H1 (cell line): Measurements from ENCODE around the gene TMEM97. TPM values are rescaled to one million over a fixed set of nuclear protein-coding genes. Genes with fewer than 3 reads are reported as not detected.

Experiments used
- CTCF ChIA-PET: fragments of 300-600 bp; sonication (Branson Sonifier 250); formaldehyde crosslinking; loops from one replicate; lab custom pipeline; 2021; ENCODE audit not compliant: partially characterized antibody; lab: Charles Lee
- POLR2A ChIA-PET: fragments of 300-600 bp; sonication (Branson Sonifier 250); formaldehyde crosslinking; loops from one replicate; lab custom pipeline; 2021; ENCODE audit warnings: inconsistent platforms; ENCODE audit not compliant: partially characterized antibody; lab: Charles Lee
- DNase-seq, 2 experiments: peaks; one replicate each; pipeline versions ENCODE4 v3.0.0 to v3.0.0-alpha.2; 2010 to 2022; ENCODE audit warnings: low spot score in 2 of 2, low read depth in 1 of 2, mixed read lengths in 1 of 2
- FAIRE-seq: peaks from 2 replicates; lab custom pipeline; 2011; peaks lifted over from hg19 to GRCh38; lab: Jason Lieb, UNC
- H2AFZ ChIP-seq: 2 replicates; pipeline ENCODE4 v1.8.1; 2012; ENCODE audit warnings: low read length, inconsistent platforms
- H2AK5ac ChIP-seq: 2 replicates; pipeline ENCODE4 v1.6.1; 2013; ENCODE audit warnings: low read depth, low read length
- H2BK120ac ChIP-seq: replicated peaks from 2 replicates; pipeline ENCODE3; 2013; ENCODE audit warnings: low read depth, low read length, inconsistent platforms
- H2BK12ac ChIP-seq: 2 replicates; pipeline ENCODE4 v1.6.1; 2013; ENCODE audit warnings: low read depth, low read length
- H2BK15ac ChIP-seq: 2 replicates; pipeline ENCODE4 v1.6.1; 2013; ENCODE audit warnings: low read length
- H2BK20ac ChIP-seq: 2 replicates; pipeline ENCODE4 v1.6.1; 2013; ENCODE audit warnings: low read length
- H2BK5ac ChIP-seq: 2 replicates; pipeline ENCODE4 v1.6.1; 2013; ENCODE audit warnings: low read depth, low read length
- H3K14ac ChIP-seq: 2 replicates; pipeline ENCODE4 v1.6.1; 2013; ENCODE audit warnings: inconsistent platforms; ENCODE audit not compliant: insufficient read length
- H3K18ac ChIP-seq: 2 replicates; pipeline ENCODE4 v1.6.1; 2013; ENCODE audit warnings: low read length; ENCODE audit errors: extremely low read depth
- H3K23ac ChIP-seq: 2 replicates; pipeline ENCODE4 v1.6.1; 2013; ENCODE audit warnings: inconsistent platforms; ENCODE audit not compliant: insufficient read length
- H3K23me2 ChIP-seq: 2 replicates; pipeline ENCODE4 v1.6.1; 2013; ENCODE audit warnings: low read depth, low read length
- H3K27ac ChIP-seq: 2 replicates; pipeline ENCODE4 v1.6.1; 2011; ENCODE audit warnings: low read depth, low read length, inconsistent platforms
- H3K27me3 ChIP-seq, 4 experiments: replicated peaks in 1 of 4; 1 replicate in 1 of 4; 2 replicates in 3 of 4; pipeline versions ENCODE4 v1.6.1 to v1.8.1; 2011 to 2013; ENCODE audit warnings: low read length in 3 of 4, mild to moderate bottlenecking in 3 of 4, inconsistent platforms in 2 of 4, mixed read lengths in 2 of 4, moderate library complexity in 1 of 4; ENCODE audit not compliant: control insufficient read depth in 3 of 4, insufficient read depth in 3 of 4; ENCODE audit errors: extremely low read depth in 1 of 4
- H3K36me3 ChIP-seq, 4 experiments: 2 replicates each; pipeline versions ENCODE4 v1.6.1 to v1.8.1; 2011 to 2013; ENCODE audit warnings: mild to moderate bottlenecking in 4 of 4, low read length in 3 of 4, moderate library complexity in 2 of 4, control low read depth in 1 of 4, inconsistent platforms in 1 of 4; ENCODE audit not compliant: insufficient read depth in 4 of 4, control insufficient read depth in 2 of 4
- H3K4ac ChIP-seq: replicated peaks from 2 replicates; pipeline ENCODE3; 2013; ENCODE audit warnings: low read length, low read depth, mixed read lengths, inconsistent platforms; ENCODE audit not compliant: insufficient read length
- H3K4me1 ChIP-seq, 4 experiments: replicated peaks in 1 of 4; 1 replicate in 1 of 4; 2 replicates in 3 of 4; pipeline versions ENCODE4 v1.6.1 to v1.8.1; 2011 to 2013; ENCODE audit warnings: low read length in 3 of 4, inconsistent platforms in 2 of 4, mixed read lengths in 1 of 4; ENCODE audit not compliant: insufficient read depth in 4 of 4, control insufficient read depth in 3 of 4
- H3K4me2 ChIP-seq, 2 experiments: 2 replicates each; pipeline versions ENCODE4 v1.6.1 to v1.8.1; 2011 to 2013; ENCODE audit warnings: low read depth in 2 of 2, low read length in 2 of 2, control low read depth in 1 of 2, inconsistent platforms in 1 of 2, mild to moderate bottlenecking in 1 of 2; ENCODE audit not compliant: insufficient read depth in 1 of 2
- H3K4me3 ChIP-seq, 4 experiments: fragments of 200-600, 300-600 bp in 1 of 4; sonication (generic), shearing (Covaris generic), sonication (Bioruptor Twin) in 1 of 4; 2 replicates each; pipeline versions ENCODE4 v1.5.1 to v1.8.1; 2011 to 2016; ENCODE audit warnings: low read length in 4 of 4, low read depth in 3 of 4, control low read depth in 2 of 4, inconsistent platforms in 2 of 4, mild to moderate bottlenecking in 2 of 4, mixed read lengths in 1 of 4, moderate library complexity in 1 of 4; ENCODE audit not compliant: insufficient read depth in 2 of 4; ENCODE audit errors: extremely low read depth in 1 of 4
- H3K56ac ChIP-seq: replicated peaks from 2 replicates; pipeline ENCODE3; 2013; ENCODE audit warnings: low read depth, mild to moderate bottlenecking, mixed read lengths, low read length, inconsistent platforms; ENCODE audit not compliant: insufficient read length
- H3K79me1 ChIP-seq: 2 replicates; pipeline ENCODE4 v1.6.1; 2013; ENCODE audit warnings: low read depth, low read length, control low read depth
- H3K79me2 ChIP-seq, 2 experiments: 2 replicates each; pipeline versions ENCODE4 v1.6.1 to v1.8.1; 2012 to 2013; ENCODE audit warnings: low read length in 2 of 2, mild to moderate bottlenecking in 2 of 2, inconsistent platforms in 1 of 2; ENCODE audit not compliant: insufficient read depth in 2 of 2, control insufficient read depth in 1 of 2
- H3K9ac ChIP-seq, 4 experiments: replicated peaks in 1 of 4; 1 replicate in 1 of 4; 2 replicates in 3 of 4; pipeline versions ENCODE4 v1.6.1 to v1.8.1; 2011 to 2013; ENCODE audit warnings: low read depth in 3 of 4, low read length in 3 of 4, control low read depth in 2 of 4, mild to moderate bottlenecking in 2 of 4, moderate library complexity in 2 of 4, inconsistent platforms in 1 of 4; ENCODE audit errors: extremely low read depth in 1 of 4
- H3K9me3 ChIP-seq, 2 experiments: 2 replicates each; pipeline versions ENCODE4 v1.6.1 to v1.8.1; 2012 to 2013; ENCODE audit warnings: mild to moderate bottlenecking in 2 of 2, moderate library complexity in 2 of 2, control low read depth in 1 of 2, inconsistent platforms in 1 of 2, low read depth in 1 of 2, low read length in 1 of 2, mixed read lengths in 1 of 2; ENCODE audit not compliant: insufficient read depth in 2 of 2
- H4K20me1 ChIP-seq, 2 experiments: replicated peaks in 1 of 2; 2 replicates each; pipeline versions ENCODE3 to v1.8.1; 2011 to 2013; ENCODE audit warnings: inconsistent platforms in 2 of 2, low read length in 2 of 2, mild to moderate bottlenecking in 1 of 2; ENCODE audit not compliant: insufficient read depth in 2 of 2, control insufficient read depth in 1 of 2
- H4K5ac ChIP-seq: 2 replicates; pipeline ENCODE4 v1.6.1; 2013; ENCODE audit warnings: low read length, low read depth, mixed read lengths, inconsistent platforms; ENCODE audit not compliant: insufficient read length
- H4K8ac ChIP-seq: 2 replicates; pipeline ENCODE4 v1.8.0; 2013; ENCODE audit warnings: mild to moderate bottlenecking, moderate library complexity, low read length, inconsistent platforms; ENCODE audit not compliant: insufficient read depth; ENCODE audit errors: extremely low read depth
- H4K91ac ChIP-seq: replicated peaks from 2 replicates; pipeline ENCODE3; 2013; ENCODE audit warnings: low read length, mixed read lengths, inconsistent platforms; ENCODE audit not compliant: insufficient read length
- BRCA1 ChIP-seq: IDR thresholded peaks from 2 replicates; pipeline ENCODE4 v1.6.1; 2012; ENCODE audit warnings: low read depth, low read length, improper control_type of control experiment
- CBX5 ChIP-seq: fragments of 300-800, 300-1000 bp; sonication (generic); IDR thresholded peaks from 2 replicates; pipeline ENCODE4 v1.7.1; 2016; ENCODE audit warnings: antibody characterized with exemption, low read length, low read depth
- CBX8 ChIP-seq: fragments of 300-800, 300-1000 bp; sonication (generic); IDR thresholded peaks from 2 replicates; pipeline ENCODE4 v1.7.1; 2016; ENCODE audit warnings: low read depth, low read length, borderline replicate concordance
- EP300 ChIP-seq, 2 experiments: IDR thresholded peaks; 1 replicate in 1 of 2; 2 replicates in 1 of 2; pipeline ENCODE4 v1.6.1; 2011 to 2012; ENCODE audit warnings: low read depth in 2 of 2, low read length in 2 of 2, mild to moderate bottlenecking in 2 of 2, borderline replicate concordance in 1 of 2, inconsistent platforms in 1 of 2, moderate library complexity in 1 of 2
- HDAC2 ChIP-seq, 2 experiments: fragments of 300-600 bp in 1 of 2; sonication (generic) in 1 of 2; IDR thresholded peaks; 2 replicates each; pipeline ENCODE4 v1.6.1; 2011 to 2012; ENCODE audit warnings: low read depth in 2 of 2, low read length in 2 of 2, mild to moderate bottlenecking in 2 of 2, moderate library complexity in 2 of 2, borderline replicate concordance in 1 of 2, inconsistent platforms in 1 of 2
- NRF1 ChIP-seq: IDR thresholded peaks from 2 replicates; pipeline ENCODE4 v1.6.1; 2011; ENCODE audit warnings: mild to moderate bottlenecking, low read depth, low read length, improper control_type of control experiment
- POLR2AphosphoS5 ChIP-seq: IDR thresholded peaks from 2 replicates; pipeline ENCODE4 v1.6.1; 2011; ENCODE audit warnings: low read depth, low read length
- SAP30 ChIP-seq: fragments of 300-600 bp; sonication (generic); IDR thresholded peaks from 2 replicates; pipeline ENCODE4 v1.7.1; 2012; ENCODE audit warnings: low read length, moderate library complexity, mild to moderate bottlenecking, inconsistent platforms; ENCODE audit not compliant: insufficient read depth, insufficient replicate concordance
- SIX5 ChIP-seq: IDR thresholded peaks from 2 replicates; pipeline ENCODE4 v1.6.1; 2011; ENCODE audit warnings: mild to moderate bottlenecking, low read depth, low read length
- TAF7 ChIP-seq: optimal IDR thresholded peaks from 2 replicates; pipeline ENCODE3; 2011; ENCODE audit warnings: low read depth, mild to moderate bottlenecking, inconsistent platforms, low read length, moderate library complexity, borderline replicate concordance
- TCF12 ChIP-seq: IDR thresholded peaks from 2 replicates; pipeline ENCODE4 v1.6.1; 2011; ENCODE audit warnings: low read depth, mild to moderate bottlenecking, low read length
- TEAD4 ChIP-seq: IDR thresholded peaks from 2 replicates; pipeline ENCODE4 v1.6.1; 2012; ENCODE audit warnings: low read depth, low read length, inconsistent platforms, mixed read lengths
- WGBS, 2 experiments: shearing (Covaris generic) in 1 of 2; methylation state at CpG; one replicate each; pipeline versions ENCODE4 v1.1.6 to v1.1.7; 2013 to 2015; ENCODE audit warnings: low lambda C conversion rate in 2 of 2, mixed read lengths in 2 of 2, inconsistent platforms in 1 of 2, low coverage in 1 of 2, missing lambda C conversion rate in 1 of 2; ENCODE audit not compliant: insufficient replicate concordance in 2 of 2, insufficient coverage in 1 of 2, insufficient read length in 1 of 2; ENCODE audit errors: extremely low coverage in 1 of 2, missing lambda C conversion rate in 1 of 2; 5-methylcytosine and 5-hydroxymethylcytosine counted together
- polyA plus RNA-seq, 7 experiments: library from polyadenylated mRNA; depleted of rRNA in 3 of 7; stranded (reverse) in 5 of 7; unstranded in 2 of 7; fragments of >200 nt in 5 of 7; fragments of 200-250 nt in 2 of 7; gene quantifications; 1 replicate in 5 of 7; 2 replicates in 1 of 7; 4 replicates in 1 of 7; pipeline versions ENCODE4 v1.2.1 to v1.2.3, GENCODE V29; 2011 to 2013; ENCODE audit warnings: missing spikeins in 2 of 7, mixed read lengths in 2 of 7
- total RNA-seq: library from RNA; stranded (reverse); fragmentation: NEBNext Ultra II Directional; extraction: Animal tissue kit (Norgen Biotek cat#: 25700); gene quantifications from 2 replicates; pipeline ENCODE4 v1.2.1, GENCODE V29; 2021

The TMEM97 gene
- total and polyA plus RNA-seq, 2 of the 8 experiments (the other 6 are each of a cell fraction or from before 2014, with no cell fraction given) = 126 to 130 TPM

GRCh38 chr17:28363776-28364650, 45.0 kb downstream of the TMEM97 start:
- no peak overlapping the region for H2BK20ac ChIP-seq
- H3K79me1 ChIP-seq = no peaks in the 10 kb centered on the region
- no peak overlapping the region for H4K8ac ChIP-seq
- no peak overlapping the region for H2BK15ac ChIP-seq
- no peak overlapping the region for H3K18ac ChIP-seq
- WGBS, 2 experiments = 93% methylated on average over 8 of the region's 8 CpGs; no CpG with 5 or more reads in 1 of the 2 experiments
- no peaks in the 10 kb centered on the region for H3K9me3 ChIP-seq
- H3K79me2 ChIP-seq = no peaks in the 10 kb centered on the region
- no peak overlapping the region for H2BK120ac ChIP-seq
- CTCF ChIA-PET = interaction anchor here (1.5 to 2.0 kb wide), 2 partner anchors 9 to 18 kb away, joined by 4 to 6 read pairs; no protein-coding TSS in a partner anchor
- no peaks in the 10 kb centered on the region for H4K20me1 ChIP-seq
- H2BK12ac ChIP-seq = no peak overlapping the region
- no peak overlapping the region for H3K27ac ChIP-seq
- H3K4me2 ChIP-seq = no peak overlapping the region
- no peak overlapping the region for H3K23ac ChIP-seq
- DNase-seq (no peak), FAIRE-seq (no peak)
- H3K27me3 ChIP-seq = no peaks in the 10 kb centered on the region
- no peak overlapping the region for H2BK5ac ChIP-seq
- H4K5ac ChIP-seq = no peak overlapping the region
- H3K14ac ChIP-seq = no peak overlapping the region
- H3K23me2 ChIP-seq = no peaks in the 10 kb centered on the region
- H4K91ac ChIP-seq = no peak overlapping the region
- no peak overlapping the region for H2AK5ac ChIP-seq
- H2AFZ ChIP-seq = no peak overlapping the region
- H3K4ac ChIP-seq = no peak overlapping the region
- no peak for TF ChIP-seq CBX8
- TF ChIP-seq NRF1 = no peak
- TF ChIP-seq HDAC2 (IDR thresholded peaks at IDR 0.05; ENCODE audit: borderline replicate concordance in 1 of 2, low read depth in 2 of 2, low read length in 2 of 2) = no peak
- TF ChIP-seq SIX5 = no peak
- TF ChIP-seq POLR2AphosphoS5 = no peak
- no peak for TF ChIP-seq BRCA1
- TF ChIP-seq SAP30 = no peak
- no peak for TF ChIP-seq TAF7
- no peak for TF ChIP-seq TEAD4
- TF ChIP-seq EP300 (IDR thresholded peaks at IDR 0.05; ENCODE audit: borderline replicate concordance in 1 of 2, low read depth in 2 of 2, low read length in 2 of 2) = no peak
- TF ChIP-seq TCF12 = no peak
- TF ChIP-seq CBX5 = no peak
- H3K4me3 ChIP-seq = no peak overlapping the region
- H3K4me1 ChIP-seq = no peaks in the 10 kb centered on the region
- H3K36me3 ChIP-seq = peaks cover 7 to 24% (median 19%) of the 10 kb centered on the region in 4 experiments; a peak in 7 of 8 replicates
- H3K9ac ChIP-seq = no peak overlapping the region
- POLR2A ChIA-PET = interaction anchor here (0.9 to 12.7 kb wide), 6 partner anchors 6 to 185 kb away, joined by 3 to 103 read pairs (median 12); partner anchors contain the start of genes IFT20, POLDIP2, SARM1 and SEBOX
- H3K56ac ChIP-seq = no peak overlapping the region
